DMS53 (cell line): ENCODE measurements around the gene NAB1.

Source experiments
- DNase-seq: peaks from one replicate; lab custom pipeline; 2025; lab: John Stamatoyannopoulos, UW

Gene NAB1

GRCh38 chr2:190637903-190638618, 10.8 kb upstream of the NAB1 start:
- peak; percentile 7 for DNase-seq

GRCh38 chr2:190640117-190640516, 8.8 kb upstream of the NAB1 start:
- no peak for DNase-seq

- DNase-seq: no peak
Observed at GRCh38 chr2:190641469-190641868, 7.4 kb upstream of the NAB1 start.

GRCh38 chr2:190646780-190647522, 1.9 kb upstream of the NAB1 start:
- no peak for DNase-seq

- DNase-seq: peak; percentile 94
Observed at GRCh38 chr2:190648289-190649034, 421 bp upstream of the NAB1 start.

GRCh38 chr2:190649798-190650390, 1.0 kb downstream of the NAB1 start:
- peak; percentile 44 for DNase-seq

GRCh38 chr2:190651413-190651812, 2.5 kb downstream of the NAB1 start:
- no peak for DNase-seq

- DNase-seq: no peak
Observed at GRCh38 chr2:190653231-190653630, 4.3 kb downstream of the NAB1 start.

GRCh38 chr2:190653931-190654330, 5.0 kb downstream of the NAB1 start:
- DNase-seq: no peak

GRCh38 chr2:190655113-190655512, 6.2 kb downstream of the NAB1 start:
- DNase-seq: peak; percentile 7

- DNase-seq: no peak
Observed at GRCh38 chr2:190655570-190655969, 6.7 kb downstream of the NAB1 start.

GRCh38 chr2:190656301-190656700, 7.4 kb downstream of the NAB1 start:
- DNase-seq: no peak

GRCh38 chr2:190657474-190658255, 8.8 kb downstream of the NAB1 start:
- DNase-seq: no peak

GRCh38 chr2:190659553-190659952, 10.7 kb downstream of the NAB1 start:
- DNase-seq: no peak

GRCh38 chr2:190662754-190663153, 13.9 kb downstream of the NAB1 start:
- DNase-seq: no peak

GRCh38 chr2:190663348-190663747, 14.5 kb downstream of the NAB1 start:
- no peak for DNase-seq

GRCh38 chr2:190663839-190664238, 15.0 kb downstream of the NAB1 start:
- DNase-seq: no peak

- no peak for DNase-seq
Observed at GRCh38 chr2:190664240-190664639, 15.4 kb downstream of the NAB1 start.

- no peak for DNase-seq
Observed at GRCh38 chr2:190666895-190667294, 18.0 kb downstream of the NAB1 start.

GRCh38 chr2:190668892-190669291, 20.0 kb downstream of the NAB1 start:
- no peak for DNase-seq

- no peak for DNase-seq
Observed at GRCh38 chr2:190670182-190670946, 21.5 kb downstream of the NAB1 start.
